Neural crest cell (in vitro differentiated cells): Measurements from ENCODE around the gene UNC45B. TPM values are rescaled to one million over a fixed set of nuclear protein-coding genes. Genes with fewer than 3 reads are reported as not detected.
"Not testable (repeated sequence)": the region's sequence is repeated elsewhere in the genome, so short reads cannot be mapped to it uniquely, and the experiment has no call there.

ENCODE experiments used
- DNase-seq: peaks from one replicate; pipeline ENCODE4 v3.0.0; 2021; ENCODE audit warnings: low read depth, mixed read lengths, low spot score
- H3K27ac Mint-ChIP-seq: one replicate; pipeline ENCODE4 v1.8.0; 2021; ENCODE audit warnings: mild to moderate bottlenecking, mixed read lengths; ENCODE audit not compliant: unreplicated experiment
- H3K27me3 Mint-ChIP-seq: 2 replicates; pipeline ENCODE4 v1.8.0; 2021; ENCODE audit warnings: low read depth, mild to moderate bottlenecking, mixed read lengths
- H3K36me3 Mint-ChIP-seq: 2 replicates; pipeline ENCODE4 v1.8.0; 2021; ENCODE audit warnings: low read depth, mild to moderate bottlenecking, mixed read lengths
- H3K4me1 Mint-ChIP-seq: 2 replicates; pipeline ENCODE4 v1.8.0; 2021; ENCODE audit warnings: mixed read lengths
- H3K4me3 Mint-ChIP-seq: one replicate; pipeline ENCODE4 v1.8.0; 2021; ENCODE audit warnings: mild to moderate bottlenecking, mixed read lengths
- H3K9me3 Mint-ChIP-seq: 2 replicates; pipeline ENCODE4 v1.8.0; 2021; ENCODE audit warnings: mixed read lengths
- total RNA-seq: library from RNA; stranded (reverse); gene quantifications from 2 replicates; pipeline ENCODE4 v1.2.1, GENCODE V29; 2021
- TF ChIP-seq, protein P1 (sequence below): fragments of 200-600 bp; sonication (generic); conservative IDR thresholded peaks from 2 replicates; pipeline ENCODE4 v1.5.0; 2021; ENCODE audit warnings: antibody characterized with exemption, mild to moderate bottlenecking

The UNC45B gene
- total RNA-seq, 1 donor from 2014 or later = not detected

DNA sequence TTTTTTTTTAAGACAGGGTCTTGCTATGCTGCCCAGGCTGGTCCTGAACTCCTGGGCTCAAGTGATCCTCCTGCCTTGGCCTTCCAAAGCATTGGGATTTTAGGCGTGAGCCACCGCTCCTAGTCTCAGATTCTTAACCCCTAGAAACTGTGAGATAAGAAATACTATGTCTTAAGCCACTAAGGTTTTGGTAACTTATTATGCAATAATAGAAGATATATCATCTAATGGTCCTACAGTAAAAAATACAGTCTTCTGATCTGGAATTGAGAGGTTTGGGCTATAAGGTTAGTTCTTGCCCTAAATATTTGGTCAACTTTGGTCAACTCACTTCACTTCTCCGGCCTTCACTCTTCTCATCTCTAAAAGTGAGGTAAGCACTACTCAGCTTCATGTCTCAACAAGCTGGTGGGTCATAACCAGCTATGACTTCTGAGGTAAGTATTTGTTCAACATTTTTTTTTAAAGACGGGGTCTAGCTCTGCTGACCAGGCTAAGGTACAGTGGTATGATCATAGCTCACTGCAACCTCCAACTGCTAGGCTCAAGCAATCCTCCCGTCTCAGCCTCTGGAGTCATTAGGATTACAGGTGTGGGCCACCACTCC lies 42.7 kb upstream of the UNC45B start:
- H3K27me3 Mint-ChIP-seq = no peaks in the 10 kb centered on the region
- peaks cover 12% of the 10 kb centered on the region for H3K36me3 Mint-ChIP-seq
- no peaks in the 10 kb centered on the region for H3K4me1 Mint-ChIP-seq
- no peak overlapping the region for H3K27ac Mint-ChIP-seq
- TF ChIP-seq, protein P1, sequence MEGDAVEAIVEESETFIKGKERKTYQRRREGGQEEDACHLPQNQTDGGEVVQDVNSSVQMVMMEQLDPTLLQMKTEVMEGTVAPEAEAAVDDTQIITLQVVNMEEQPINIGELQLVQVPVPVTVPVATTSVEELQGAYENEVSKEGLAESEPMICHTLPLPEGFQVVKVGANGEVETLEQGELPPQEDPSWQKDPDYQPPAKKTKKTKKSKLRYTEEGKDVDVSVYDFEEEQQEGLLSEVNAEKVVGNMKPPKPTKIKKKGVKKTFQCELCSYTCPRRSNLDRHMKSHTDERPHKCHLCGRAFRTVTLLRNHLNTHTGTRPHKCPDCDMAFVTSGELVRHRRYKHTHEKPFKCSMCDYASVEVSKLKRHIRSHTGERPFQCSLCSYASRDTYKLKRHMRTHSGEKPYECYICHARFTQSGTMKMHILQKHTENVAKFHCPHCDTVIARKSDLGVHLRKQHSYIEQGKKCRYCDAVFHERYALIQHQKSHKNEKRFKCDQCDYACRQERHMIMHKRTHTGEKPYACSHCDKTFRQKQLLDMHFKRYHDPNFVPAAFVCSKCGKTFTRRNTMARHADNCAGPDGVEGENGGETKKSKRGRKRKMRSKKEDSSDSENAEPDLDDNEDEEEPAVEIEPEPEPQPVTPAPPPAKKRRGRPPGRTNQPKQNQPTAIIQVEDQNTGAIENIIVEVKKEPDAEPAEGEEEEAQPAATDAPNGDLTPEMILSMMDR = no peak
- no peak for DNase-seq
- H3K4me3 Mint-ChIP-seq = no peak overlapping the region
- no peaks in the 10 kb centered on the region for H3K9me3 Mint-ChIP-seq

- not testable (repeated sequence) for H3K27me3 Mint-ChIP-seq, H3K4me1 Mint-ChIP-seq, DNase-seq, H3K27ac Mint-ChIP-seq, H3K4me3 Mint-ChIP-seq, H3K9me3 Mint-ChIP-seq
- peaks cover 16% of the 10 kb centered on the region for H3K36me3 Mint-ChIP-seq
Observed at GRCh38 chr17:35110791-35111190, 36.8 kb upstream of the UNC45B start.

- peaks cover 11% of the 10 kb centered on the region for H3K27me3 Mint-ChIP-seq
- DNase-seq = no peak
- peaks cover 10% of the 10 kb centered on the region for H3K36me3 Mint-ChIP-seq
- TF ChIP-seq, protein P1 = no peak
- peak overlapping the region; percentile 54 for H3K4me3 Mint-ChIP-seq
- H3K4me1 Mint-ChIP-seq = peaks cover 21% of the 10 kb centered on the region
- H3K9me3 Mint-ChIP-seq = no peaks in the 10 kb centered on the region
- H3K27ac Mint-ChIP-seq = no peak overlapping the region
Observed at GRCh38 chr17:35116845-35117244, 30.8 kb upstream of the UNC45B start.

DNA sequence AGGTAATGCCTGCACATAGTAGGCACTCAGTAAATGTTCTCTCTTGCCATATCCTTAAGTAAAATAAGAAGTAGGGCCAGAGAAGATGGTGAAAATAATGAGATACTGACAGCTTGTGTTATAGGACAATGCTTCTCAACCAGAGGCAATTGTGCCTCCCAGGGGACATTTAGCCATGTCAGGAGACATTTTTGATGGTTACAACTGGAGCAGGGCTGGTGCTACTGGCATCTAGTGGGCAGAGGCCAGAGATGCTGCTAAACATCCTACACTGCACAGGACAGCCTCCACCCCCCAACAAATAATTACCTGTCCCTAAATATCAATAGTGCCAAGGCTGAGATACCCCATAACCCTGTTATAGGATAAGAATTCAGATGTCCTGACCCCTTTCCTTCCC lies 29.6 kb upstream of the UNC45B start:
- H3K4me3 Mint-ChIP-seq = peak overlapping the region; percentile 85
- DNase-seq = no peak
- peaks cover 10% of the 10 kb centered on the region for H3K36me3 Mint-ChIP-seq
- TF ChIP-seq, protein P1 = no peak
- H3K27ac Mint-ChIP-seq = no peak overlapping the region
- peaks cover 21% of the 10 kb centered on the region for H3K4me1 Mint-ChIP-seq
- H3K9me3 Mint-ChIP-seq = no peaks in the 10 kb centered on the region
- peaks cover 13% of the 10 kb centered on the region for H3K27me3 Mint-ChIP-seq

DNA sequence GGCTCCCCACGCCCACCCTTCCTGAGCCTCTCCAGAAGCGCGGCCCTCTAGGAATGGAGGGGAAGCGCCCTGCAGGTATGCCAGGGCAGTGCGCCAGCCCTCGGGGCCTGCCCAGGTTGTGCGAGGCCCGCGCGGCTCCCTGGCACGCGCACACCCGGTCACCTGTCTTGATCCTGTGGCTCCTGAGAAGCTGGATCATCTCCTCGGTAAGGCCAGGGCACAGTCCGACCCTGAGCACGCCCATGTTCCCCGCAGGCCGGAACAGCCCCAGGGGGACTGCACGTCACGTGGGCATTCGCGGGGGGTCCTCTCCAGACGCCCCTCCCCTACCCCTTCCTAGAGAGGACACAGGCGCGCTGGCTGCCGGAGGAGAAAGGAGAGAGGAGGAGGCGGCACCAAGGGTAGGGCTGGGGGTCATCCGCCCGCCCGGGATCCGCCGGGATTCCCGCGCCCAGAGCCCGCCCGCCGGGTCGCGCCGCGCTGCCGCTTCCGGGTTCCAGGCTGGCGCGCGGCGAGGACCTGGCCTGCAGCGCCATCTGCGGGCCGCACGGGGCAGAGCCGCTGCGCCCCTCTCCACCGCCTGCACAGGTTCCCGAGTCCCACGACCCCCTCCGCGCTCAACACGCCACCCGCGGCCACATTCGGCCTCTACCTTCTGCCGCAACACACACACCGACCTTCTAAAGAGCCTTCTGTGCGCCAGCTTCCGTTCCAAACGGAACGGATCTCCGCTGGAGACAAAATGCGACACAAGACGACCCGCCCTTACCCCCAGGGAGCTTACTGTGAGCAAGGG lies 28.0 kb upstream of the UNC45B start, which contains the start of gene RAD51D:
TSS of gene RAD51D (minus strand) at position 491 of the 796 bp plus-strand sequence. CDS start at position 244, 247 bp downstream.
- peaks cover 13% of the 10 kb centered on the region for H3K27me3 Mint-ChIP-seq
- peak within 1 kb of the TSS; percentile 97 for H3K4me3 Mint-ChIP-seq
- TF ChIP-seq, protein P1 = peak; percentile 96
- DNase-seq = peak; percentile 78
- no peaks in the 10 kb centered on the region for H3K9me3 Mint-ChIP-seq
- H3K4me1 Mint-ChIP-seq = peaks cover 21% of the 10 kb centered on the region
- H3K27ac Mint-ChIP-seq = peak within 1 kb of the TSS; percentile 98
- H3K36me3 Mint-ChIP-seq = peaks cover 10% of the 10 kb centered on the region

GRCh38 chr17:35121315-35121714 lies 26.3 kb upstream of the UNC45B start, which contains the start of gene FNDC8:
Gene FNDC8 (plus strand): TSS chr17:35121615. CDS start chr17:35121694, 79 bp downstream.
- DNase-seq = no peak
- TF ChIP-seq, protein P1 = no peak
- peaks cover 4% of the 10 kb centered on the region for H3K36me3 Mint-ChIP-seq
- H3K27me3 Mint-ChIP-seq = peaks cover 13% of the 10 kb centered on the region
- H3K4me3 Mint-ChIP-seq = peak within 1 kb of the TSS; percentile 67
- H3K27ac Mint-ChIP-seq = peak within 1 kb of the TSS; percentile 57
- peaks cover 21% of the 10 kb centered on the region for H3K4me1 Mint-ChIP-seq
- H3K9me3 Mint-ChIP-seq = no peaks in the 10 kb centered on the region
